Stimulated activated CD4-positive, alpha-beta T cell treated with anti-CD3 and anti-CD28 coated beads, TNF-alpha, amount 100 ng/mL, for 48 hours (primary cell): ENCODE results near the gene CFAP157.

ENCODE experiments used
- DNase-seq, 3 donors: peaks; one replicate each; pipeline ENCODE4 v3.0.0-alpha.2; 2020; ENCODE audit warnings: low read depth in 3 of 3

Gene CFAP157

DNA sequence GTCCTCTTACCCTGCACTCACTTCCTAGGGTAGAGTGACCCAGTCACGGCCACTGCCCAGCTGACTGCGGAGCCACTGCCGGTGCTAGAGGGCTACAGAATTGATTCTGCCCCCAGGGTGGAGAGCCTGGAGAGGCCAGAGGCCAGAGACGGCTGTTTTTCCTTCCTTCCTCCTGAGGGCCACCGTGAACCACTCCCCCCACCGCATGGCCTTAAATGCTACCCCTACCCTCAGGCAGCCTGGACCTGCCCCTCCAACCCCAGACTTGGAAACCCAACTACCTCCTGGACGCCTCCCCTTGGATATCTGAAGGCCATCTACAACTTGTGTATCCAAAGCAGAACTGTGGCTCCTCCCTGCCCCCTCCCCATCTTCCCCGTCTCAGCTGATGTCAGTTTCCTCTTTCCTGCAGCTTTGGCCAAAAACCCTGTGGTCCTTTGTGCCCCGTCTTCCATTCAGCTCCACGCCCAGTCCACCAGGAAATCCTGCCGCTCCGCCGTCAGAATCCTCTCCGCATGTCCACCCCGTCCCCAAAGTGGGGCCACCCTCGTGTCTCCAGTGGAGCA lies 55.4 kb downstream of the CFAP157 start:
- DNase-seq, result no peak

GRCh38 chr9:127763918-127764384 lies 57.2 kb downstream of the CFAP157 start:
- no peak for DNase-seq

GRCh38 chr9:127765418-127765817 lies 58.6 kb downstream of the CFAP157 start:
- no peak for DNase-seq
